NOMO-1 treated with DMSO at 0.1 percent for 48 hours (cell line): ENCODE data around the gene EMC7.

Experiments
- DNase-seq: peaks from one replicate; lab custom pipeline; 2025; ENCODE audit not compliant: unreplicated experiment; lab: John Stamatoyannopoulos, UW

Gene EMC7

GRCh38 chr15:34038871-34039789, 62.5 kb downstream of the EMC7 start, which contains the start of gene AVEN:
AVEN (minus strand) TSS chr15:34039204; CDS start chr15:34039046, 158 bp downstream.
- peak; percentile 50 for DNase-seq

- DNase-seq = peak; percentile 70
These were observed 63.4 kb downstream of the EMC7 start for GRCh38 chr15:34038023-34038870.
